T-helper 1 cell treated with Interleukin-12 subunit alpha and Interleukin-12 subunit beta and Interleukin-4 antibody, amounts not matched to agents 30 ng/mL and 1 ng/mL, for 36 hours (primary cell): ENCODE measurements around the gene SH3BP5L. TPM values are rescaled to one million over a fixed set of nuclear protein-coding genes. Genes with fewer than 3 reads are reported as not detected.
"Not testable (repeated sequence)": the region's sequence is repeated elsewhere in the genome, so short reads cannot be mapped to it uniquely, and the experiment has no call there.

Source experiments
- intact Hi-C: fragments of 100-400 bp; cut with micrococcal nuclease; formaldehyde crosslinking; loops from one replicate; pipeline ENCODE4 v1.15.1; 2024
- total RNA-seq: library from RNA; stranded (reverse); gene quantifications from 2 replicates; pipeline ENCODE4 v1.2.3, GENCODE V29; 2022

SH3BP5L gene
- total RNA-seq, 1 donor from 2014 or later, result 34.1 TPM

GRCh38 chr1:248834343-248834940 lies 8.7 kb upstream of the SH3BP5L start:
- intact Hi-C loops, result no loop called here

GRCh38 chr1:248831842-248832241 lies 6.1 kb upstream of the SH3BP5L start:
- intact Hi-C loops, result no loop called here

- intact Hi-C loops, result not testable (repeated sequence)
These were observed 5.0 kb upstream of the SH3BP5L start for GRCh38 chr1:248830718-248831017.

GRCh38 chr1:248828845-248829244 lies 3.1 kb upstream of the SH3BP5L start:
- intact Hi-C loops, result loop anchor here (5.0 kb wide), 2 partner anchors 347 to 1727 kb away; partner anchors contain the start of gene ZNF669

GRCh38 chr1:248825573-248825908 lies 174 bp downstream of the SH3BP5L start:
- intact Hi-C loops, result loop anchor here (5.0 kb wide), 2 partner anchors 343 to 1723 kb away; partner anchors contain the start of gene ZNF669

- intact Hi-C loops, result loop anchor here (5.0 kb wide), 2 partner anchors 343 to 1723 kb away; partner anchors contain the start of gene ZNF669
These were observed 579 bp downstream of the SH3BP5L start for GRCh38 chr1:248825136-248825535.

- intact Hi-C loops, result loop anchor here (5.0 kb wide), 2 partner anchors 342 to 1722 kb away; partner anchors contain the start of gene ZNF669
These were observed 1.0 kb downstream of the SH3BP5L start for GRCh38 chr1:248824701-248825100.

- intact Hi-C loops, result no loop called here
These were observed 1.4 kb downstream of the SH3BP5L start for GRCh38 chr1:248824301-248824700.

GRCh38 chr1:248823517-248824001 lies 2.2 kb downstream of the SH3BP5L start:
- intact Hi-C loops, result no loop called here

- intact Hi-C loops, result no loop called here
These were observed 3.3 kb downstream of the SH3BP5L start for GRCh38 chr1:248822148-248823032.

- intact Hi-C loops, result no loop called here
These were observed 4.1 kb downstream of the SH3BP5L start for GRCh38 chr1:248821641-248822040.

GRCh38 chr1:248821101-248821500 lies 4.6 kb downstream of the SH3BP5L start:
- intact Hi-C loops, result no loop called here

GRCh38 chr1:248820041-248820585 lies 5.6 kb downstream of the SH3BP5L start:
- intact Hi-C loops, result no loop called here

- intact Hi-C loops, result no loop called here
These were observed 7.0 kb downstream of the SH3BP5L start for GRCh38 chr1:248818505-248819374.

- intact Hi-C loops, result no loop called here
These were observed 8.7 kb downstream of the SH3BP5L start for GRCh38 chr1:248817065-248817464.

GRCh38 chr1:248816042-248816851 lies 9.5 kb downstream of the SH3BP5L start:
- intact Hi-C loops, result no loop called here

- intact Hi-C loops, result no loop called here
These were observed 10.2 kb downstream of the SH3BP5L start for GRCh38 chr1:248815407-248816034.

- intact Hi-C loops, result no loop called here
These were observed 11.4 kb downstream of the SH3BP5L start for GRCh38 chr1:248814351-248814750.

- intact Hi-C loops, result no loop called here
These were observed 12.2 kb downstream of the SH3BP5L start for GRCh38 chr1:248813546-248813945.
